T-helper 2 cell (primary cell): Measurements from ENCODE around the gene MKI67.
A peak's percentile ranks its signal among the peaks of the same experiment; 100 is the strongest.

ENCODE experiments used
- DNase-seq, 5 experiments: peaks; one replicate each; pipeline versions ENCODE4 v3.0.0 to v3.0.0-alpha.2; 2012 to 2022

Gene MKI67

GRCh38 chr10:128048819-128049210, 77.4 kb downstream of the MKI67 start:
- DNase-seq, result no peak

GRCh38 chr10:128047991-128048818, 78.0 kb downstream of the MKI67 start:
- peak in 2 of 5 experiments; percentile 67 to 78 for DNase-seq

- peak; percentile 56 to 95 (median 75) for DNase-seq
These were observed 78.9 kb downstream of the MKI67 start for GRCh38 chr10:128047351-128047750.

GRCh38 chr10:128046953-128047290, 79.3 kb downstream of the MKI67 start:
- DNase-seq, result no peak
